ENCODE results near the gene TBRG4.

TBRG4 gene

DNA sequence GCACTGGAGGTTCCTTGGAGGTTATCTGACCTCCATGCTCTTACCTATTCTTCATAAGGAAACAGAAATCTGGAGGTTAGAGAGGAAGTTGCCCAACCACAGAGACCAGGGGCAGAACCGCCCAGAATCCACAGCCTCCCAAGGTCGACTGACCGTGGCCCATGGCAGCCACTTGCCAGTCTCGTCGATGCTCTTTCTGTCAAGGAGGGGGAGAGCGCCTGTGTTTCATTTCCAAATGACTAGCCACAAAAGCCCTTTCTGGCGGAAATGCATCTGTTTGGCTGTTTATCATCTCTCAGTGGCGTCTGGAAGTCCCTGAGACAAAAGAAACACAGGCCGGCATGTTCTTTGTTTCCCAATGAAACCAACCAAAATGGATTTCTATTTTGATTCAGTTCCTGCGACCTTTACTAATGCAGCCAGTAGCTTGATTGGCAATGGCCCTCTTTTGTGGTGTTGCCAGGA is 49.0 kb upstream of the TBRG4 start (continued):
- no peak for TF ChIP-seq KLF17 (tag by site-specific recombination; IDR thresholded peaks at IDR 0.05)
- no peak for TF ChIP-seq ZNF132 (tag by site-specific recombination; IDR thresholded peaks at IDR 0.05; ENCODE audit: borderline replicate concordance)
- TF ChIP-seq IKZF3 (tag by site-specific recombination; IDR thresholded peaks at IDR 0.05) = no peak
- TF ChIP-seq ZNF658 (tag by site-specific recombination; IDR thresholded peaks at IDR 0.05) = no peak
- TF ChIP-seq, protein P1, sequence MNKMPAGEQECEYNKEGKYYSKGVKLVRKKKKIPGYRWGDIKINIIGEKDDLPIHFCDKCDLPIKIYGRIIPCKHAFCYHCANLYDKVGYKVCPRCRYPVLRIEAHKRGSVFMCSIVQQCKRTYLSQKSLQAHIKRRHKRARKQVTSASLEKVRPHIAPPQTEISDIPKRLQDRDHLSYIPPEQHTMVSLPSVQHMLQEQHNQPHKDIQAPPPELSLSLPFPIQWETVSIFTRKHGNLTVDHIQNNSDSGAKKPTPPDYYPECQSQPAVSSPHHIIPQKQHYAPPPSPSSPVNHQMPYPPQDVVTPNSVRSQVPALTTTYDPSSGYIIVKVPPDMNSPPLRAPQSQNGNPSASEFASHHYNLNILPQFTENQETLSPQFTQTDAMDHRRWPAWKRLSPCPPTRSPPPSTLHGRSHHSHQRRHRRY (tag by site-specific recombination; IDR thresholded peaks at IDR 0.05) = no peak
- no peak for TF ChIP-seq ZNF112 (tag by site-specific recombination; IDR thresholded peaks at IDR 0.05)

DNA sequence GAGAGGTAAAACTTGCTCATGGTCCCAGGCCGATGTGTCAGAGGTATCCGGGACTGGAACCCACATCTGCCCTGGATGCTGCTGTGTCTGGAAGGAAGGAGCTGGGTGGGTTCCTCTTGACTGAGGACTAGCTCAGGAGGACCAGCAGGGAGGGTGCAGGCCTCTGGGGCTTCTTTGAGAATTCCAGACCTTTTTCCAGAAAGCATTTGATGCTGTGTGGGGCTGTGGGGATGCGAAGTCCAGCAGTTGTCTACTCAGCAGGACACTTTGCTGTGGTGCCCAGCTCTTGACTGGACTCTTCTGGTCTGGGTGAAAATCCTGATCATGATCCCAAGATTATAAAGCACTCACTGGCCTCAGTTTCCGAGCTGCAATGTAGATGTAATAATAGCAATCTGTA is 47.8 kb upstream of the TBRG4 start:
- Histone ChIP-seq H3K27ac (ENCODE audit: extremely low read depth, low read depth, low read length) (no peak overlapping the region), H3K4me3 (ENCODE audit: low read depth, low read length) (no peak overlapping the region), H3K36me3 (ENCODE audit: control insufficient read depth in 2 of 2, insufficient read depth in 1 of 2, low read length in 2 of 2) (no peaks in the 10 kb centered on the region), H3K4me1 (ENCODE audit: control insufficient read depth, insufficient read depth, low read length) (no peaks in the 10 kb centered on the region; the same call in 1 of the 2 replicates), H3K9me3 (ENCODE audit: control insufficient read depth, insufficient read depth, low read depth, low read length) (no peaks in the 10 kb centered on the region)
- ChIA-PET POLR2A (no interaction called here), CTCF (no interaction called here)
- TF ChIP-seq ZNF274 (IDR thresholded peaks at IDR 0.05; ENCODE audit: low read length) (no peak), ZNF274 (tag by site-specific recombination; IDR thresholded peaks at IDR 0.05; ENCODE audit: borderline replicate concordance) (no peak), ZNF121 (tag by site-specific recombination; IDR thresholded peaks at IDR 0.05) (no peak), ZNF10 (tag by site-specific recombination; IDR thresholded peaks at IDR 0.05) (no peak), ZNF48 (tag by site-specific recombination; IDR thresholded peaks at IDR 0.05) (no peak), ZNF169 (tag by site-specific recombination; IDR thresholded peaks at IDR 0.05) (no peak), OSR2 (tag by site-specific recombination; IDR thresholded peaks at IDR 0.05) (no peak), ZNF596 (tag by site-specific recombination; IDR thresholded peaks at IDR 0.05) (no peak), ZNF514 (tag by site-specific recombination; IDR thresholded peaks at IDR 0.05) (no peak), ZFP69B (tag by site-specific recombination; IDR thresholded peaks at IDR 0.05) (no peak), MYNN (tag by site-specific recombination; IDR thresholded peaks at IDR 0.05; ENCODE audit: borderline replicate concordance) (no peak), ZNF19 (tag by site-specific recombination; IDR thresholded peaks at IDR 0.05; ENCODE audit: low read depth) (no peak), SP2 (tag by site-specific recombination; IDR thresholded peaks at IDR 0.05) (no peak), ZNF394 (tag by site-specific recombination; IDR thresholded peaks at IDR 0.05; ENCODE audit: borderline replicate concordance) (no peak)
- TF ChIP-seq, protein P2, sequence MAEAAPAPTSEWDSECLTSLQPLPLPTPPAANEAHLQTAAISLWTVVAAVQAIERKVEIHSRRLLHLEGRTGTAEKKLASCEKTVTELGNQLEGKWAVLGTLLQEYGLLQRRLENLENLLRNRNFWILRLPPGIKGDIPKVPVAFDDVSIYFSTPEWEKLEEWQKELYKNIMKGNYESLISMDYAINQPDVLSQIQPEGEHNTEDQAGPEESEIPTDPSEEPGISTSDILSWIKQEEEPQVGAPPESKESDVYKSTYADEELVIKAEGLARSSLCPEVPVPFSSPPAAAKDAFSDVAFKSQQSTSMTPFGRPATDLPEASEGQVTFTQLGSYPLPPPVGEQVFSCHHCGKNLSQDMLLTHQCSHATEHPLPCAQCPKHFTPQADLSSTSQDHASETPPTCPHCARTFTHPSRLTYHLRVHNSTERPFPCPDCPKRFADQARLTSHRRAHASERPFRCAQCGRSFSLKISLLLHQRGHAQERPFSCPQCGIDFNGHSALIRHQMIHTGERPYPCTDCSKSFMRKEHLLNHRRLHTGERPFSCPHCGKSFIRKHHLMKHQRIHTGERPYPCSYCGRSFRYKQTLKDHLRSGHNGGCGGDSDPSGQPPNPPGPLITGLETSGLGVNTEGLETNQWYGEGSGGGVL (tag by site-specific recombination; IDR thresholded peaks at IDR 0.05) = no peak
- TF ChIP-seq, protein P3, sequence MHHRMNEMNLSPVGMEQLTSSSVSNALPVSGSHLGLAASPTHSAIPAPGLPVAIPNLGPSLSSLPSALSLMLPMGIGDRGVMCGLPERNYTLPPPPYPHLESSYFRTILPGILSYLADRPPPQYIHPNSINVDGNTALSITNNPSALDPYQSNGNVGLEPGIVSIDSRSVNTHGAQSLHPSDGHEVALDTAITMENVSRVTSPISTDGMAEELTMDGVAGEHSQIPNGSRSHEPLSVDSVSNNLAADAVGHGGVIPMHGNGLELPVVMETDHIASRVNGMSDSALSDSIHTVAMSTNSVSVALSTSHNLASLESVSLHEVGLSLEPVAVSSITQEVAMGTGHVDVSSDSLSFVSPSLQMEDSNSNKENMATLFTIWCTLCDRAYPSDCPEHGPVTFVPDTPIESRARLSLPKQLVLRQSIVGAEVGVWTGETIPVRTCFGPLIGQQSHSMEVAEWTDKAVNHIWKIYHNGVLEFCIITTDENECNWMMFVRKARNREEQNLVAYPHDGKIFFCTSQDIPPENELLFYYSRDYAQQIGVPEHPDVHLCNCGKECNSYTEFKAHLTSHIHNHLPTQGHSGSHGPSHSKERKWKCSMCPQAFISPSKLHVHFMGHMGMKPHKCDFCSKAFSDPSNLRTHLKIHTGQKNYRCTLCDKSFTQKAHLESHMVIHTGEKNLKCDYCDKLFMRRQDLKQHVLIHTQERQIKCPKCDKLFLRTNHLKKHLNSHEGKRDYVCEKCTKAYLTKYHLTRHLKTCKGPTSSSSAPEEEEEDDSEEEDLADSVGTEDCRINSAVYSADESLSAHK (tag by site-specific recombination; IDR thresholded peaks at IDR 0.05) = no peak

Measured in HEK293 (cell line).